22Rv1 (cell line): ENCODE data around the gene ODF2.
"Not testable (repeated sequence)": the region's sequence is repeated elsewhere in the genome, so short reads cannot be mapped to it uniquely, and the experiment has no call there.

ENCODE experiments used
- ZFX ChIP-seq: fragments of 450-650 bp; IDR thresholded peaks from 2 replicates; pipeline ENCODE4 v1.6.1; 2017; ENCODE audit warnings: antibody characterized with exemption, borderline replicate concordance
- TF ChIP-seq, protein P1 (sequence below): fragments of 450-650 bp; IDR thresholded peaks from 2 replicates; pipeline ENCODE4 v1.5.1; 2017; ENCODE audit warnings: mild to moderate bottlenecking

DNA sequence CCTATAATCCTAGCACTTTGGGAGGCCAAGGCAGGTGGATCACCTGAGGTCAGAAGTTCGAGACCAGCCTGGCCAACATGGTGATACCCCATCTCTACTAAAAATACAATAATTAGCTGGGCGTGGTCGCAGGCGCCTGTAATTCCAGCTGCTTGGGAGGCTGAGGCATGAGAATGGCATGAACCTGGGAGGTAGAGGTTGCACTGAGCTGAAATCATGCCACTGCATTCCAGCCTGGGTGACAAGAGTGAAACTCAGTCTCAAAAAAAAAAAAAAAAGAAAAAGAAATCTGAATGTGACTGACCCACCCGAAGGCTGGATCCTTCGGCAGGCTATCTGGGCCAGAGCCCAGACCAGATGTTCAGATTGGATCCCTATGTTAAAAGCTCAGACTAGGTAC lies 32.5 kb upstream of the ODF2 start:
- TF ChIP-seq, protein P1, sequence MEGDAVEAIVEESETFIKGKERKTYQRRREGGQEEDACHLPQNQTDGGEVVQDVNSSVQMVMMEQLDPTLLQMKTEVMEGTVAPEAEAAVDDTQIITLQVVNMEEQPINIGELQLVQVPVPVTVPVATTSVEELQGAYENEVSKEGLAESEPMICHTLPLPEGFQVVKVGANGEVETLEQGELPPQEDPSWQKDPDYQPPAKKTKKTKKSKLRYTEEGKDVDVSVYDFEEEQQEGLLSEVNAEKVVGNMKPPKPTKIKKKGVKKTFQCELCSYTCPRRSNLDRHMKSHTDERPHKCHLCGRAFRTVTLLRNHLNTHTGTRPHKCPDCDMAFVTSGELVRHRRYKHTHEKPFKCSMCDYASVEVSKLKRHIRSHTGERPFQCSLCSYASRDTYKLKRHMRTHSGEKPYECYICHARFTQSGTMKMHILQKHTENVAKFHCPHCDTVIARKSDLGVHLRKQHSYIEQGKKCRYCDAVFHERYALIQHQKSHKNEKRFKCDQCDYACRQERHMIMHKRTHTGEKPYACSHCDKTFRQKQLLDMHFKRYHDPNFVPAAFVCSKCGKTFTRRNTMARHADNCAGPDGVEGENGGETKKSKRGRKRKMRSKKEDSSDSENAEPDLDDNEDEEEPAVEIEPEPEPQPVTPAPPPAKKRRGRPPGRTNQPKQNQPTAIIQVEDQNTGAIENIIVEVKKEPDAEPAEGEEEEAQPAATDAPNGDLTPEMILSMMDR: not testable (repeated sequence)
- not testable (repeated sequence) for TF ChIP-seq ZFX
